ENCODE results near the gene AQP2.
"Not testable (repeated sequence)": the region's sequence is repeated elsewhere in the genome, so short reads cannot be mapped to it uniquely, and the experiment has no call there.

- not testable (repeated sequence) for TF ChIP-seq POLR2A, CTCF (IDR thresholded peaks at IDR 0.05)
Observed at GRCh38 chr12:49986476-49986875, 35.9 kb downstream of the AQP2 start.
